B cell (primary cell): ENCODE measurements around the gene ZNF581. TPM values are rescaled to one million over a fixed set of nuclear protein-coding genes. Genes with fewer than 3 reads are reported as not detected.

Experiments used
- ATAC-seq: fragments of 200-7000 bp; cut with Tn5 transposase; one replicate; pipeline ENCODE4 v1.10.0; 2021; ENCODE audit warnings: low read depth, mild to moderate bottlenecking, moderate number of reproducible peaks, moderate library complexity
- CTCF ChIA-PET: fragments of 350-600 bp; sonication (Branson Sonifier 250); formaldehyde crosslinking; loops from one replicate; lab custom pipeline; 2021; ENCODE audit warnings: antibody characterized with exemption, inconsistent platforms; lab: Charles Lee
- POLR2A ChIA-PET: fragments of 350-600 bp; sonication (Branson Sonifier 250); formaldehyde crosslinking; loops from one replicate; lab custom pipeline; 2021; ENCODE audit warnings: antibody characterized with exemption; lab: Charles Lee
- DNase-seq: peaks from one replicate; pipeline ENCODE4 v3.0.0; 2013
- H2AFZ ChIP-seq: 2 replicates; pipeline ENCODE4 v1.6.1; 2012; ENCODE audit warnings: mild to moderate bottlenecking, low read depth, low read length; ENCODE audit not compliant: insufficient read depth, poor library complexity, severe bottlenecking
- H3K27ac ChIP-seq, 2 donors: 1 replicate in 1 of 2; 2 replicates in 1 of 2; pipeline ENCODE4 v1.5.1; 2012 to 2013; ENCODE audit warnings: low read length in 2 of 2, mild to moderate bottlenecking in 2 of 2, moderate library complexity in 1 of 2
- H3K27me3 ChIP-seq, 4 experiments: fragments of 200-600 bp in 1 of 4; sonication (generic) in 1 of 4; replicated peaks in 1 of 4; 1 replicate in 2 of 4; 2 replicates in 2 of 4; pipeline versions ENCODE4 v1.6.1 to v1.7.0; 2013 to 2016; ENCODE audit warnings: low read length in 3 of 4, mild to moderate bottlenecking in 2 of 4, mixed read lengths in 1 of 4, moderate library complexity in 1 of 4; ENCODE audit not compliant: insufficient read depth in 4 of 4, control insufficient read depth in 3 of 4; ENCODE audit errors: control extremely low read depth in 1 of 4
- H3K36me3 ChIP-seq, 2 experiments: replicated peaks in 1 of 2; 1 replicate in 1 of 2; 2 replicates in 1 of 2; pipeline versions ENCODE4 v1.6.1 to v1.7.1; 2013; ENCODE audit warnings: low read length in 1 of 2; ENCODE audit not compliant: insufficient read depth in 2 of 2, control insufficient read depth in 1 of 2; ENCODE audit errors: control extremely low read depth in 1 of 2, extremely low read depth in 1 of 2
- H3K4me1 ChIP-seq, 2 donors: fragments of 200-600 bp in 1 of 2; sonication (generic) in 1 of 2; 1 replicate in 1 of 2; 2 replicates in 1 of 2; pipeline versions ENCODE4 v1.5.1 to v1.6.1; 2013 to 2017; ENCODE audit warnings: low read length in 2 of 2; ENCODE audit not compliant: control insufficient read depth in 2 of 2, insufficient read depth in 2 of 2
- H3K4me2 ChIP-seq: replicated peaks from 2 replicates; pipeline ENCODE3; 2012; ENCODE audit warnings: mild to moderate bottlenecking, low read depth, low read length; ENCODE audit not compliant: poor library complexity, severe bottlenecking
- H3K4me3 ChIP-seq, 5 experiments: fragments of 200-600 bp in 1 of 5; sonication (generic) in 1 of 5; 1 replicate in 3 of 5; 2 replicates in 2 of 5; pipeline versions ENCODE4 v1.5.1 to v1.7.0; 2011 to 2016; ENCODE audit warnings: low read length in 4 of 5, mild to moderate bottlenecking in 4 of 5, low read depth in 2 of 5, control low read depth in 1 of 5, moderate library complexity in 1 of 5; ENCODE audit not compliant: insufficient read depth in 1 of 5; ENCODE audit errors: control extremely low read depth in 1 of 5, extremely low read depth in 1 of 5
- H3K79me2 ChIP-seq: fragments of 200-600 bp; sonication (generic); one replicate; pipeline ENCODE4 v1.6.0; 2016; ENCODE audit warnings: low read length; ENCODE audit not compliant: control insufficient read depth, insufficient read depth
- H3K9ac ChIP-seq: fragments of 200-600 bp; sonication (generic); 2 replicates; pipeline ENCODE4 v1.6.1; 2017; ENCODE audit warnings: mild to moderate bottlenecking, low read length, moderate library complexity
- H3K9me3 ChIP-seq, 3 donors: one replicate each; pipeline versions ENCODE4 v1.6.1 to v1.7.1; 2013; ENCODE audit warnings: low read length in 2 of 3; ENCODE audit not compliant: control insufficient read depth in 2 of 3, insufficient read depth in 1 of 3; ENCODE audit errors: control extremely low read depth in 1 of 3
- H4K20me1 ChIP-seq: 2 replicates; pipeline ENCODE4 v1.6.0; 2012; ENCODE audit warnings: mild to moderate bottlenecking, low read length; ENCODE audit not compliant: insufficient read depth, control insufficient read depth, poor library complexity, severe bottlenecking
- H3K27ac Mint-ChIP-seq: one replicate; pipeline ENCODE4 v1.8.0; 2021; ENCODE audit warnings: mixed read lengths
- H3K27me3 Mint-ChIP-seq: one replicate; pipeline ENCODE4 v1.8.0; 2021; ENCODE audit warnings: mixed read lengths
- H3K4me1 Mint-ChIP-seq: one replicate; pipeline ENCODE4 v1.8.0; 2021; ENCODE audit warnings: mixed read lengths
- H3K4me3 Mint-ChIP-seq: one replicate; pipeline ENCODE4 v1.8.0; 2021; ENCODE audit warnings: mixed read lengths
- H3K9me3 Mint-ChIP-seq: one replicate; pipeline ENCODE4 v1.8.0; 2022; ENCODE audit warnings: mixed read lengths; ENCODE audit not compliant: insufficient read depth
- EZH2 ChIP-seq: IDR thresholded peaks from 2 replicates; pipeline ENCODE4 v1.6.1; 2012; ENCODE audit warnings: borderline replicate concordance, low read depth, mild to moderate bottlenecking, moderate library complexity, low read length; ENCODE audit not compliant: insufficient read depth, poor library complexity, severe bottlenecking
- WGBS: methylation state at CpG from one replicate; pipeline ENCODE4 v1.1.5; 2013; ENCODE audit warnings: missing lambda C conversion rate; ENCODE audit not compliant: insufficient coverage; 5-methylcytosine and 5-hydroxymethylcytosine counted together
- intact Hi-C: fragments of 100-400 bp; cut with micrococcal nuclease; formaldehyde crosslinking; loops from one replicate; pipeline ENCODE4 v1.10.0; 2022
- polyA plus RNA-seq: library from polyadenylated mRNA; depleted of rRNA; stranded (reverse); fragments of >200 nt; gene quantifications from 2 replicates; pipeline ENCODE4 v1.2.3, GENCODE V29; 2012
- total RNA-seq, 2 donors: library from RNA; stranded (reverse); fragments of 120-200 nt in 1 of 2; gene quantifications; 1 replicate in 1 of 2; 2 replicates in 1 of 2; pipeline versions ENCODE4 v1.2.3 to v1.2.4, GENCODE V29; 2013 to 2022
- TF ChIP-seq, protein P1 (sequence below): fragments of 200-600 bp; IDR thresholded peaks from one replicate; pipeline ENCODE4 v1.8.0; 2022; ENCODE audit warnings: antibody characterized with exemption, mild to moderate bottlenecking

ZNF581 gene
- total and polyA plus RNA-seq, 2 donors (not counting 1 experiment from before 2014, with no cell fraction given): 48.2 to 51.3 TPM

DNA sequence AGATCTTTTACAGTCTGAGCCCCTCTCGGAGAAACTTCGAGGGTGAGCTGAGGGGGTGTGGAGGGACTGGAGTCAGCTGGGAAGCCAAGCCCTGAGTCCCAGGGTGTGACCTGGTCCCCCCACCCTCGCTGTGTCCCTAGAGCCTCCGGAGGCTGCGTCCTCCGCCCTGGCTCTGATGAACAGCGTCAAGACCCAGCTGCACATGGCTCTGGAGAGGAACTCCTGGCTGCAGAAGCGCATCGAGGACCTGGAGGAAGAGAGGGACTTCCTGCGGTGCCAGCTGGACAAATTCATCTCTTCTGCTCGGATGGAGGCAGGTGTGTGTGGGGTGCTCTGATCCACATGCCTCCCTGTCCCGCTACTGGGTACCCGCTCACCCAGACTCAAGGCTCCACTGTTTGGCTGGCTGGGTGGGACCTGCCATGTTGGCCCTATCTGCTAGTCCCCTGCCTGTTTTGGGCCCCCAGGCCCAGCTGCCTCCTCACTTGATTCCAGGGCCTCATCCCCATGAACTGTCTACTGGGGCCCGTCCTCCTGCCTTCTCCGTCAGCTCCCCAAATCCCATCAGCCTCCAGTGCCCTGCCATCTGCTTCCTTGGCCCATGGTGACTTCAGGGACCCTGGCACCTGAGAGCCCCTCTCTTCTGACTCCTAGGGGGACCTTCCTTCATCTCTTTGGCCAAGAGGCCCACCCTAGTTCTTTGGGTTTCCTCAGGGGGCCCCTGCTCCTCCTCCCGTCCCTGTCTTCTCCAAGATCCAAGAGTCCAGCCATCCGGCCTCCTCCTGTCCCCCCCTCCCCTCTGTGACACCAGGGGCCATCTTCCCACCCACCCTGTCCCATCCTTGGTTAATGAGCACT lies 6.0 kb downstream of the ZNF581 start:
- peaks cover 32 to 47% of the 10 kb centered on the region in 2 donors for H3K4me1 ChIP-seq
- peak overlapping the region; percentile 83 for H3K4me3 Mint-ChIP-seq
- H3K27ac ChIP-seq: peak overlapping the region; percentile 65 to 79
- H3K9me3 Mint-ChIP-seq: no peaks in the 10 kb centered on the region
- no peaks in the 10 kb centered on the region for H3K27me3 Mint-ChIP-seq
- peak overlapping the region; percentile 86 for H3K27ac Mint-ChIP-seq
- ATAC-seq (no peak), DNase-seq (no peak)
- H3K4me3 ChIP-seq: peak overlapping the region in 4 of 5 experiments; percentile 79 to 96 (median 92)
- H3K79me2 ChIP-seq: peaks cover 39% of the 10 kb centered on the region
- peaks cover 0 to 36% of the 10 kb centered on the region in 2 experiments for H3K36me3 ChIP-seq
- 67% methylated on average over 16 of the region's 17 CpGs for WGBS
- peaks cover 10% of the 10 kb centered on the region for H4K20me1 ChIP-seq
- peak overlapping the region; percentile 86 for H3K4me2 ChIP-seq
- POLR2A ChIA-PET: interaction anchor here (0.6 to 2.0 kb wide), 8 partner anchors 10 to 188 kb away, joined by 3 to 8 read pairs (median 4); partner anchors contain the start of genes ISOC2 and ZNF784
- TF ChIP-seq EZH2: no peak
- TF ChIP-seq, protein P1, sequence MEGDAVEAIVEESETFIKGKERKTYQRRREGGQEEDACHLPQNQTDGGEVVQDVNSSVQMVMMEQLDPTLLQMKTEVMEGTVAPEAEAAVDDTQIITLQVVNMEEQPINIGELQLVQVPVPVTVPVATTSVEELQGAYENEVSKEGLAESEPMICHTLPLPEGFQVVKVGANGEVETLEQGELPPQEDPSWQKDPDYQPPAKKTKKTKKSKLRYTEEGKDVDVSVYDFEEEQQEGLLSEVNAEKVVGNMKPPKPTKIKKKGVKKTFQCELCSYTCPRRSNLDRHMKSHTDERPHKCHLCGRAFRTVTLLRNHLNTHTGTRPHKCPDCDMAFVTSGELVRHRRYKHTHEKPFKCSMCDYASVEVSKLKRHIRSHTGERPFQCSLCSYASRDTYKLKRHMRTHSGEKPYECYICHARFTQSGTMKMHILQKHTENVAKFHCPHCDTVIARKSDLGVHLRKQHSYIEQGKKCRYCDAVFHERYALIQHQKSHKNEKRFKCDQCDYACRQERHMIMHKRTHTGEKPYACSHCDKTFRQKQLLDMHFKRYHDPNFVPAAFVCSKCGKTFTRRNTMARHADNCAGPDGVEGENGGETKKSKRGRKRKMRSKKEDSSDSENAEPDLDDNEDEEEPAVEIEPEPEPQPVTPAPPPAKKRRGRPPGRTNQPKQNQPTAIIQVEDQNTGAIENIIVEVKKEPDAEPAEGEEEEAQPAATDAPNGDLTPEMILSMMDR: no peak
- H3K9ac ChIP-seq: peak overlapping the region; percentile 85
- H3K4me1 Mint-ChIP-seq: peaks cover 50% of the 10 kb centered on the region
- no peaks in the 10 kb centered on the region for H3K9me3 ChIP-seq
- no peaks in the 10 kb centered on the region for H3K27me3 ChIP-seq
- intact Hi-C loops: no loop called here
- CTCF ChIA-PET: interaction anchor here (7.2 kb wide), 1 partner anchor 14 kb away, joined by 131 read pairs; no protein-coding TSS in a partner anchor
- peak overlapping the region; percentile 84 for H2AFZ ChIP-seq
